B cell (primary cell): Measurements from ENCODE around the gene SENP3.

Source experiments
- EZH2 ChIP-seq: IDR thresholded peaks from 2 replicates; pipeline ENCODE4 v1.6.1; 2012; ENCODE audit warnings: borderline replicate concordance, low read depth, mild to moderate bottlenecking, moderate library complexity, low read length; ENCODE audit not compliant: insufficient read depth, poor library complexity, severe bottlenecking
- TF ChIP-seq, protein P1 (sequence below): fragments of 200-600 bp; IDR thresholded peaks from one replicate; pipeline ENCODE4 v1.8.0; 2022; ENCODE audit warnings: antibody characterized with exemption, mild to moderate bottlenecking

DNA sequence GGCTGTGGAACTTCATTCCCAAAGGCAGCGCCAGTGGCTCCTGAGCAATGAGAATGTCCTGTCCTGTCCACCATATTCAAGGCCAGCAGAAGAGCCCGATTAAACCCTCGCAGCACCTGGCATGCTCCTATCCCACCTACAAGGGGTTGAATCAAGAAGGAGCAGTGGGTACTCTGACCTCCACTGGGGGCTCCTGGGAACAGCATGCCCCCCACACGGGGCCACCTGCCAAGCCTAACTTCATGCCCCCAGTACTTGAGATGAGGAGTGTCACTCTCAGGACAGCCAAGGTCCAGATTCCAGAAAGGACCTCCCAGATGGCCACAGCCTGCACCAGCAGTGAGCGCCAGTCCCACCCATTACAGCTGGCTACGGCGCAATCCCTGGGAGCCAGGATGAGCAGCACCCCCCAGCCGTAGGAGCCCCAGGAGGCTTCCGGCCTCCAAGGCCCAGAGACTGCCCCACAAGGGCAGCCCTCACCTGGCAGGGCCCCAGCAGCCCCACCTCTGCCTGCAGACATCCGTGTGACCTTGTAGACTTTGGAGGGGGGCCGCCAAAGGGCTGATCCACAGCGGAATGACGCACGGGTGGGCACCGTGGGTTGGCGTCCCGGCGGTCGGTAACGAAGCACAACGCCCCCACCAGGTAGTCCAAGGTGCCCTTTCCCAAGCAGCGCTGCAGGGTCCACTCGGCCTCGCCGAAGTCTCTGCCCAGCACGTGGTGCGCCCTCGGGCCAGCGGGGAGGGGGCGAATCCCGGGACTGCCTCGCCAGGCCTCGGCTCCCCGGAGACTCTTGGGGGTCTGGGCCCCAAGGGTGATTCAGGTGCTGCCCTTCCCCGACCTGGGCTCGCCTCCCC is 20.9 kb downstream of the SENP3 start:
- TF ChIP-seq, protein P1, sequence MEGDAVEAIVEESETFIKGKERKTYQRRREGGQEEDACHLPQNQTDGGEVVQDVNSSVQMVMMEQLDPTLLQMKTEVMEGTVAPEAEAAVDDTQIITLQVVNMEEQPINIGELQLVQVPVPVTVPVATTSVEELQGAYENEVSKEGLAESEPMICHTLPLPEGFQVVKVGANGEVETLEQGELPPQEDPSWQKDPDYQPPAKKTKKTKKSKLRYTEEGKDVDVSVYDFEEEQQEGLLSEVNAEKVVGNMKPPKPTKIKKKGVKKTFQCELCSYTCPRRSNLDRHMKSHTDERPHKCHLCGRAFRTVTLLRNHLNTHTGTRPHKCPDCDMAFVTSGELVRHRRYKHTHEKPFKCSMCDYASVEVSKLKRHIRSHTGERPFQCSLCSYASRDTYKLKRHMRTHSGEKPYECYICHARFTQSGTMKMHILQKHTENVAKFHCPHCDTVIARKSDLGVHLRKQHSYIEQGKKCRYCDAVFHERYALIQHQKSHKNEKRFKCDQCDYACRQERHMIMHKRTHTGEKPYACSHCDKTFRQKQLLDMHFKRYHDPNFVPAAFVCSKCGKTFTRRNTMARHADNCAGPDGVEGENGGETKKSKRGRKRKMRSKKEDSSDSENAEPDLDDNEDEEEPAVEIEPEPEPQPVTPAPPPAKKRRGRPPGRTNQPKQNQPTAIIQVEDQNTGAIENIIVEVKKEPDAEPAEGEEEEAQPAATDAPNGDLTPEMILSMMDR = no peak
- TF ChIP-seq EZH2 = no peak
